ENCODE results near the gene LARP7.
"Not testable (repeated sequence)": the region's sequence is repeated elsewhere in the genome, so short reads cannot be mapped to it uniquely, and the experiment has no call there.

Gene LARP7

GRCh38 chr4:112636688-112637551 lies at the start of gene LARP7, which contains the start of gene ZGRF1:
Gene LARP7, plus strand, starts transcription at chr4:112637143. Its CDS starts 7,527 bp downstream, at chr4:112644670.
Gene ZGRF1, minus strand, starts transcription at chr4:112636909. Its CDS starts 3,733 bp downstream, at chr4:112633176.
- peak; percentile 23 for DNase-seq

GRCh38 chr4:112589206-112589605 lies 47.7 kb upstream of the LARP7 start:
- no peak for DNase-seq

- DNase-seq, result no peak
Observed at GRCh38 chr4:112591593-112591992, 45.4 kb upstream of the LARP7 start.

- no peak for DNase-seq
Observed at GRCh38 chr4:112592717-112593116, 44.2 kb upstream of the LARP7 start.

GRCh38 chr4:112593438-112594133 lies 43.4 kb upstream of the LARP7 start:
- no peak for DNase-seq

GRCh38 chr4:112594993-112595392 lies 42.0 kb upstream of the LARP7 start:
- no peak for DNase-seq

GRCh38 chr4:112604589-112604988 lies 32.4 kb upstream of the LARP7 start:
- peak; percentile 9 for DNase-seq

GRCh38 chr4:112612814-112613213 lies 24.1 kb upstream of the LARP7 start:
- not testable (repeated sequence) for DNase-seq

- DNase-seq, result no peak
Observed at GRCh38 chr4:112616984-112617383, 20.0 kb upstream of the LARP7 start.

- no peak for DNase-seq
Observed at GRCh38 chr4:112626228-112626627, 10.7 kb upstream of the LARP7 start.

GRCh38 chr4:112633477-112634235 lies 3.3 kb upstream of the LARP7 start:
- no peak for DNase-seq

- no peak for DNase-seq
Observed at GRCh38 chr4:112637552-112637866, 566 bp downstream of the LARP7 start.

GRCh38 chr4:112642526-112642925 lies 5.6 kb downstream of the LARP7 start:
- DNase-seq, result no peak

GRCh38 chr4:112644595-112645535 lies 7.9 kb downstream of the LARP7 start:
- not testable (repeated sequence) for DNase-seq

- DNase-seq, result no peak
Observed at GRCh38 chr4:112645541-112646329, 8.8 kb downstream of the LARP7 start.

- DNase-seq, result no peak
Observed at GRCh38 chr4:112646632-112647537, 9.9 kb downstream of the LARP7 start.

- no peak for DNase-seq
Observed at GRCh38 chr4:112647785-112648184, 10.8 kb downstream of the LARP7 start.

- no peak for DNase-seq
Observed at GRCh38 chr4:112648263-112649054, 11.5 kb downstream of the LARP7 start.

GRCh38 chr4:112649055-112649408 lies 12.1 kb downstream of the LARP7 start:
- no peak for DNase-seq

- no peak for DNase-seq
Observed at GRCh38 chr4:112650332-112650731, 13.4 kb downstream of the LARP7 start.

All from 8988T (cell line).